ENCODE results near the gene UNC119. TPM values are rescaled to one million over a fixed set of nuclear protein-coding genes. Genes with fewer than 3 reads are reported as not detected.

Gene UNC119
- total and polyA plus RNA-seq, 2 of the 13 experiments (the other 11 are each of a cell fraction or from before 2014, with no cell fraction given) = 10.4 to 63.1 TPM

DNA sequence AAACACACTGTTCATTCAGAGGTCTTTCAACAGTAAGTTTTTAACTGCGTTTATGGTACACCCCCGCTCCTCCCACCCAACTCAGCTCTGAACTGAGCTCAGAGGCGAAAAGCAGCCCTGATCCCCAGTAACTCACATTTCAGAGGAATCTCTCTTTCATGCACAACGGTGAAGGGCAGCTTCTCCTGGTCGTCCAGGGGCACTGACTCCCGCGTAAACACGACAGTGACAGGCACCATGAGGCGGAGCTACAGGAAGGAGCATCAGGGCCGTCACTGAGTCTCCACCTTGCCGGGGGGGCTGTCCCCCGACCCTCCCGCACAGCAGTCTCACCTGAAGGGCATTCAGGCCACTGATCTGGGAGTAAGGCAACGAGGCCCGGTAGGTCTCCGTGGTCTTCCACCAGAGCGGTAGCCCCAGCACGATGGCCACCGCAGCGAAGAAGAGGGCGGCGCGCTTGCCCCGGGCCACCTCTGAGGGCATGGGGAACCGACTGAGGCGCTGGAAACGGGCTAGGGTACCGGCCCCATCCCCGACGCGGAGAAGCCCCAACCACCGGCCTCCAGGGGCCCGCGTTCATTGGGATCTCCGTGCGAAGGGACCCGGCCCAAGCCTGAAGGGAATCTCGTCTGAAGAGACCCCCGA is 18.4 kb upstream of the UNC119 start (continued):
- TF ChIP-seq, protein P1, sequence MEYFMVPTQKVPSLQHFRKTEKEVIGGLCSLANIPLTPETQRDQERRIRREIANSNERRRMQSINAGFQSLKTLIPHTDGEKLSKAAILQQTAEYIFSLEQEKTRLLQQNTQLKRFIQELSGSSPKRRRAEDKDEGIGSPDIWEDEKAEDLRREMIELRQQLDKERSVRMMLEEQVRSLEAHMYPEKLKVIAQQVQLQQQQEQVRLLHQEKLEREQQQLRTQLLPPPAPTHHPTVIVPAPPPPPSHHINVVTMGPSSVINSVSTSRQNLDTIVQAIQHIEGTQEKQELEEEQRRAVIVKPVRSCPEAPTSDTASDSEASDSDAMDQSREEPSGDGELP (IDR thresholded peaks at IDR 0.05; ENCODE audit: borderline replicate concordance, low read depth) = no peak
- TF ChIP-seq, protein P2, sequence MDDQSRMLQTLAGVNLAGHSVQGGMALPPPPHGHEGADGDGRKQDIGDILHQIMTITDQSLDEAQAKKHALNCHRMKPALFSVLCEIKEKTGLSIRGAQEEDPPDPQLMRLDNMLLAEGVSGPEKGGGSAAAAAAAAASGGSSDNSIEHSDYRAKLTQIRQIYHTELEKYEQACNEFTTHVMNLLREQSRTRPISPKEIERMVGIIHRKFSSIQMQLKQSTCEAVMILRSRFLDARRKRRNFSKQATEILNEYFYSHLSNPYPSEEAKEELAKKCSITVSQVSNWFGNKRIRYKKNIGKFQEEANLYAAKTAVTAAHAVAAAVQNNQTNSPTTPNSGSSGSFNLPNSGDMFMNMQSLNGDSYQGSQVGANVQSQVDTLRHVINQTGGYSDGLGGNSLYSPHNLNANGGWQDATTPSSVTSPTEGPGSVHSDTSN (CRISPR knock-in tag; IDR thresholded peaks at IDR 0.05; ENCODE audit: borderline replicate concordance) = no peak
- TF ChIP-seq MAFK (conservative IDR thresholded peaks at IDR 0.05 in 1 of 2, IDR thresholded peaks at IDR 0.05 in 1 of 2; ENCODE audit: low read length in 2 of 2) (no peak), ZNF570 (CRISPR knock-in tag; IDR thresholded peaks at IDR 0.05; ENCODE audit: borderline replicate concordance) (no peak), FOXK1 (CRISPR knock-in tag; IDR thresholded peaks at IDR 0.05; ENCODE audit: borderline replicate concordance, low read depth) (0 out of 2 replicates have a peak, but pooled peaks have one; percentile 18), YEATS2 (CRISPR knock-in tag; IDR thresholded peaks at IDR 0.05; ENCODE audit: borderline replicate concordance) (no peak), ATF1 (CRISPR knock-in tag; IDR thresholded peaks at IDR 0.05) (no peak), TEAD2 (CRISPR knock-in tag; IDR thresholded peaks at IDR 0.05) (no peak), KLF16 (CRISPR knock-in tag; IDR thresholded peaks at IDR 0.05) (no peak), MBNL3 (CRISPR knock-in tag; conservative IDR thresholded peaks at IDR 0.05) (no peak), ZNF207 (IDR thresholded peaks at IDR 0.05; ENCODE audit: borderline replicate concordance) (no peak), ZBTB8A (CRISPR knock-in tag; IDR thresholded peaks at IDR 0.05; ENCODE audit: borderline replicate concordance, low read depth) (no peak), ZNF160 (CRISPR knock-in tag; IDR thresholded peaks at IDR 0.05) (no peak), ZNF24 (IDR thresholded peaks at IDR 0.05) (no peak), ZFP36L1 (CRISPR knock-in tag; IDR thresholded peaks at IDR 0.05) (no peak), ZNF547 (CRISPR knock-in tag; IDR thresholded peaks at IDR 0.05) (0 out of 2 replicates have a peak, but pooled peaks have one; percentile 33), ZNF496 (CRISPR knock-in tag; IDR thresholded peaks at IDR 0.05; ENCODE audit: insufficient replicate concordance) (no peak)
- TF ChIP-seq, protein P3, sequence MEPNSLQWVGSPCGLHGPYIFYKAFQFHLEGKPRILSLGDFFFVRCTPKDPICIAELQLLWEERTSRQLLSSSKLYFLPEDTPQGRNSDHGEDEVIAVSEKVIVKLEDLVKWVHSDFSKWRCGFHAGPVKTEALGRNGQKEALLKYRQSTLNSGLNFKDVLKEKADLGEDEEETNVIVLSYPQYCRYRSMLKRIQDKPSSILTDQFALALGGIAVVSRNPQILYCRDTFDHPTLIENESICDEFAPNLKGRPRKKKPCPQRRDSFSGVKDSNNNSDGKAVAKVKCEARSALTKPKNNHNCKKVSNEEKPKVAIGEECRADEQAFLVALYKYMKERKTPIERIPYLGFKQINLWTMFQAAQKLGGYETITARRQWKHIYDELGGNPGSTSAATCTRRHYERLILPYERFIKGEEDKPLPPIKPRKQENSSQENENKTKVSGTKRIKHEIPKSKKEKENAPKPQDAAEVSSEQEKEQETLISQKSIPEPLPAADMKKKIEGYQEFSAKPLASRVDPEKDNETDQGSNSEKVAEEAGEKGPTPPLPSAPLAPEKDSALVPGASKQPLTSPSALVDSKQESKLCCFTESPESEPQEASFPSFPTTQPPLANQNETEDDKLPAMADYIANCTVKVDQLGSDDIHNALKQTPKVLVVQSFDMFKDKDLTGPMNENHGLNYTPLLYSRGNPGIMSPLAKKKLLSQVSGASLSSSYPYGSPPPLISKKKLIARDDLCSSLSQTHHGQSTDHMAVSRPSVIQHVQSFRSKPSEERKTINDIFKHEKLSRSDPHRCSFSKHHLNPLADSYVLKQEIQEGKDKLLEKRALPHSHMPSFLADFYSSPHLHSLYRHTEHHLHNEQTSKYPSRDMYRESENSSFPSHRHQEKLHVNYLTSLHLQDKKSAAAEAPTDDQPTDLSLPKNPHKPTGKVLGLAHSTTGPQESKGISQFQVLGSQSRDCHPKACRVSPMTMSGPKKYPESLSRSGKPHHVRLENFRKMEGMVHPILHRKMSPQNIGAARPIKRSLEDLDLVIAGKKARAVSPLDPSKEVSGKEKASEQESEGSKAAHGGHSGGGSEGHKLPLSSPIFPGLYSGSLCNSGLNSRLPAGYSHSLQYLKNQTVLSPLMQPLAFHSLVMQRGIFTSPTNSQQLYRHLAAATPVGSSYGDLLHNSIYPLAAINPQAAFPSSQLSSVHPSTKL (CRISPR knock-in tag; IDR thresholded peaks at IDR 0.05) = no peak
- TF ChIP-seq, protein P4, sequence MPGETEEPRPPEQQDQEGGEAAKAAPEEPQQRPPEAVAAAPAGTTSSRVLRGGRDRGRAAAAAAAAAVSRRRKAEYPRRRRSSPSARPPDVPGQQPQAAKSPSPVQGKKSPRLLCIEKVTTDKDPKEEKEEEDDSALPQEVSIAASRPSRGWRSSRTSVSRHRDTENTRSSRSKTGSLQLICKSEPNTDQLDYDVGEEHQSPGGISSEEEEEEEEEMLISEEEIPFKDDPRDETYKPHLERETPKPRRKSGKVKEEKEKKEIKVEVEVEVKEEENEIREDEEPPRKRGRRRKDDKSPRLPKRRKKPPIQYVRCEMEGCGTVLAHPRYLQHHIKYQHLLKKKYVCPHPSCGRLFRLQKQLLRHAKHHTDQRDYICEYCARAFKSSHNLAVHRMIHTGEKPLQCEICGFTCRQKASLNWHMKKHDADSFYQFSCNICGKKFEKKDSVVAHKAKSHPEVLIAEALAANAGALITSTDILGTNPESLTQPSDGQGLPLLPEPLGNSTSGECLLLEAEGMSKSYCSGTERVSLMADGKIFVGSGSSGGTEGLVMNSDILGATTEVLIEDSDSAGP (CRISPR knock-in tag; IDR thresholded peaks at IDR 0.05; ENCODE audit: borderline replicate concordance) = no peak
- TF ChIP-seq, protein P5, sequence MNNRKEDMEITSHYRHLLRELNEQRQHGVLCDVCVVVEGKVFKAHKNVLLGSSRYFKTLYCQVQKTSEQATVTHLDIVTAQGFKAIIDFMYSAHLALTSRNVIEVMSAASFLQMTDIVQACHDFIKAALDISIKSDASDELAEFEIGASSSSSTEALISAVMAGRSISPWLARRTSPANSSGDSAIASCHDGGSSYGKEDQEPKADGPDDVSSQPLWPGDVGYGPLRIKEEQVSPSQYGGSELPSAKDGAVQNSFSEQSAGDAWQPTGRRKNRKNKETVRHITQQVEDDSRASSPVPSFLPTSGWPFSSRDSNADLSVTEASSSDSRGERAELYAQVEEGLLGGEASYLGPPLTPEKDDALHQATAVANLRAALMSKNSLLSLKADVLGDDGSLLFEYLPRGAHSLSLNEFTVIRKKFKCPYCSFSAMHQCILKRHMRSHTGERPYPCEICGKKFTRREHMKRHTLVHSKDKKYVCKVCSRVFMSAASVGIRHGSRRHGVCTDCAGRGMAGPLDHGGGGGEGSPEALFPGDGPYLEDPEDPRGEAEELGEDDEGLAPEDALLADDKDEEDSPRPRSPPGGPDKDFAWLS (CRISPR knock-in tag; IDR thresholded peaks at IDR 0.05; ENCODE audit: borderline replicate concordance) = no peak
